HG03196 (cell line): ENCODE data around the gene DLG3.

Experiments
- ATAC-seq: cut with Tn5 transposase; IDR thresholded peaks from one replicate; pipeline ENCODE4 v1.9.1; 2021; ENCODE audit not compliant: unreplicated experiment

DLG3 gene

DNA sequence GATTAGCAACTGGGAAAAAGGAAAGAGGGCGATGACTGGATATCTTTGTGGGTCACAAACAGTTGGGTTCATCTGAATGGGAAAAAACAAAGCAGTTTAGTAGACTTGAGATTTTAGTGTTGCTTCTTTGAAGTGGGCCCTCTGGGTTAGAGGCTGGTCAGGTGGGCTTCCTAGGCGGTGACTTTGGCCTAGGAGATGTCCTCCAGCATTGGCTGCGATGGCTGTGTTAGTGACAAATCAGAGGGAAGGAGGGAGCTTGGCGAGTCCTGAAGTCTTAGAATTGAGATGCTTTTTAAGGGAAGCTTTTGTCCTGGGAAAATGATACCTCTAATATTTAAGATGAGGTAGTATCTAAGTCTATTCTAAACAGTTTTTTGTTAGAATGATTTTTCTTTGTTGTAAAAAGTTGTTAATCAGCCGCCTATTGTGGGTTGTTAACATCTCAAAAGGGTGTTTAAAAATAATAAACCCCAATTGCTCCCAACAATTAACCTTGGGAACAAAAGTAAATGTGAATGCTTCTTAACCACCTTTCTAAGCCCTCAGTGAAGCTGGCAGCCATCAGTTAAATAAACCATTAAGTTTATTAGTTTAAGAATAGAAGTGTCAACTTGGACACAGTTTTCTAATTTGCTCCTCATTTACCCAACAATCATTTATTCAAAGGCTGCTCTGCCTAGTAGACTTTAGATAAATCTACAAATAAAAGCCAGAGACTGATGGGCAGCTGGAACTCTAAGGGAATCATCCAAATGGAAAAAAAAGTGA, 31.7 kb downstream of the DLG3 start:
- ATAC-seq, result no peak

GRCh38 chrX:70476934-70477733, 32.5 kb downstream of the DLG3 start:
- no peak for ATAC-seq

GRCh38 chrX:70477734-70478075, 33.1 kb downstream of the DLG3 start:
- ATAC-seq, result no peak

DNA sequence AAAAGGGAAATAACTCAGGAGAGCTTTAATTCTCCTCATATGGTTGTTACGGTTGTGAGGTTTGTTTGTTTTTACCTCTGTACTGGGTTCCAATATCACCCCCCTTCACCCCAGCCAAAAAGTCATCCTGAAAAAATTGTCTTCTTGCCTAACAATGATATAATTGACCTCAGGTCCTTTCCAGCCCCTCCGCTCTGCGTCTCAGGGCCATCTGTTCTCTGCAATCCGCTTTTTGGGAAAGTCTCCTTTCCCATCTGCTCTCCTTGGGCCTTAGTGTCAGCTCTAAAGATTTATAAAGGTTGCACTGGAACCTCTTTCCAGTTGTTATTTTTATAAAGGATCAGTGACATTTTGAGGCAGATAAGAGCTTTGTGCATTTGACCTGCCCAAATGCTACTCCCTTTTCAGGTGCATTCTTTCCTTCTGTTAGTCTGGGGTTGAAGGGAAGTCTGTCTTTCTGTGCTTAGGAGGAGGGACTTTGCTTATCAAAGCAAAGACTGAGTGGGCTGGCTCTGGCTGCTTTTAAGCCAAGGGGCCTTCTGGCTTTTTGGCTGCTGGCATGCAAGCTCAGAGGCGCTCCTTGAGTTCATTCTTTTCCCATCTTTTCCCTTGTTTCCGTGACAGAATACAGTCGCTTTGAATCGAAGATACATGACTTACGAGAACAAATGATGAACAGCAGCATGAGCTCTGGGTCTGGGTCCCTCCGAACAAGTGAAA, 34.1 kb downstream of the DLG3 start:
- ATAC-seq, result no peak

DNA sequence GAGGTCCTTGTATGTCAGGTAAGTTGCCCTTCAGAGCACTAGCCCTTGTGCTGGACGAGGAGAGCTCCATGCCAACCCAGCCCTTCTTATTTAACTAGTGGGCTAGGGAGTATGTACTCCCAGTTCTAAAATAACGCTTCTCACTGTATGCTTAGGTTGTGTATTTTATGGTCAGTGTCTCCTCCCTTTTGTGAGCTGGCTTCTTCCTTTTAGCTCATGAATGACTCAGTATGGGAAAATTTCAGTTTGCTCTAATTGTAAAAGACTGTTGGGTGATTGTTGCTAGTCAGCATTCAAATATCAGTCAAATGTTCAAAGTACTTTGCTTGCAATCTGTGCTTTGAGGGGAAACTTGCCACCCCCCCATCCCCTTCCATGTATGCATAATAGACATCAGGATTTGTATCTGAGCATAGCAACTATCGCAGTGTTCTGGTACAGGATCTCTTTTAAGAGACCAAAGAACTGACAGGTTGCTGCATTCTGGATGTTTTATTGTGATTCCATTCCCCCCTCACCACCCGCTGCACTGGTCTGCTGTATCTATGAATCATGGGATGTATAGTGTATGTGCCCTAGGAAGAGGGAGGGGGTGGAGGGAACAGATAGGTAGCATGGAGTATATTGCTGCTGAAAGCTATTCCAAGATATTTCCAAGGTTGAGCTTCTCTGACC, 34.7 kb downstream of the DLG3 start:
- no peak for ATAC-seq

DNA sequence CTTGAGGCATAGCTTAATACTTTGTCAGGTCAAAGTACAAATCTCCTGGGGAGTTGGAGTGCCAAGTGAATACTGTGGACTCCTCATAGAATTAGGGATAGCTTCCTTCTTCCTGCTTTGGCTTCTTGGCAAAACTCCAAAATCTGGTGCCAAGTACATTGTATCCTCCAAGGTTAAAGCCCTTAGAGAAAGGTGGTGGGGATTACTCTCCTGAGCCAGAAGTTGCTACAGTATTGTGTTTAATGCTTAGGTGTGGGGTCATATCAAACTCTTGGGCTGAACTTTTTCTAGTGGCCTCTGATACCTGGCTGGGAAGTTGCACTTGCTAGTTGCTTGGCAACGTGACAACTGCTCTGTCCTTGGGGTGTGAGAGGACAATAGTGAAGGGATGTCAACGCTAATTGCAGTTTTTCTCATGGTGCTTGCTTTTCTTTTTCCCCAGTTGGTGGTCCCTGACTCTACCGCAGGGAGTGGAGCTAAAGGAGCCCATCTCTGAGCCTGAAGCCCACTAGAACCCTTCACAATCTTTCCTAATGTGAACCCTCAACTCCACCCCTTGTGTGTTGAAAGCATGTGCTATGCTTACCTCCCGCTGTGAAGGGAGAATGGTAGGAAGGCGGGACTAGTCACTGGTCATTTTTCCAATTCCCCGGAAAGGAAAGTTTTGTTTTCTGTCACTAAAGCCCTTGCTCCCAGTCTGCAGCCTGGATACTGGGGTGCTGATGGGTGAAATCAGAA, 35.5 kb downstream of the DLG3 start:
- no peak for ATAC-seq

DNA sequence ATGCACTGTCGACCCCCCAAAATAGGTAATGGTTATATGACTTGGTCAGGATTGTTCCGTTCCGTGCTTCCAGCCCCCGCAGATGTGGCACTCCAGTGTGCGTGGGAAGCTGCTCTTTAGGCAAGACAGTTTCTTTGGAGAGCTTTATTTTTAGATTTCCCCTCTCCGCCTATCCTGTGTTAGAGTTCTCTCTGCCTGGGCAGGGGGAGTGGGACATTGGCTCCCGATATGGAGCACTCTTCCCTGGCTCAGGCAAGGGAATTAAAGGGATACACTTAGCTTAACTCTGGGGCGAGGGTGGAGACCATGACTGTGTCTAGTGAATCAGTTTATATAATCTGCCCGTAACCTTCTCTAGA, 36.0 kb downstream of the DLG3 start:
- ATAC-seq, result no peak

GRCh38 chrX:70481471-70482270, 37.0 kb downstream of the DLG3 start:
- no peak for ATAC-seq

- no peak for ATAC-seq
Observed at GRCh38 chrX:70482300-70482699, 37.7 kb downstream of the DLG3 start.

DNA sequence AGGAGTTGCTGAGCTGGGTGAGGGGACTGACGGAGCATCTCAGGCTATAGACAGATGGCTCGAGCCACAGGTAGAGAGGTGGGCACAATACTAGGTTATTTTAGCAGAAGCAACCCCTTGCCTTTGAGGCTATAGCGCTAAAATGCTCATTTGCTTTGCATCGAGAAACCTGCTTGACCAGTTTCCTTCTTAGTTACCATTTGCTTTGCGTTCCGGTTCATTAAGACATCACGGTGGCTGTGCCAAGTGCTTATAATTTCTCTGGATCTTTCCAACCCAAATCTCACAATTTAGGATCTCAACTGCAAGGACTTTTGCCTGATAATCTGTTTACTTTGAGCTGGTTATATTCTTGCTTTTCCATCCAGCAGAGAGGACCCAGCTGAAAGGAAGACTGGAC, 40.8 kb downstream of the DLG3 start:
- no peak for ATAC-seq

GRCh38 chrX:70488856-70489255, 44.2 kb downstream of the DLG3 start:
- ATAC-seq, result no peak

DNA sequence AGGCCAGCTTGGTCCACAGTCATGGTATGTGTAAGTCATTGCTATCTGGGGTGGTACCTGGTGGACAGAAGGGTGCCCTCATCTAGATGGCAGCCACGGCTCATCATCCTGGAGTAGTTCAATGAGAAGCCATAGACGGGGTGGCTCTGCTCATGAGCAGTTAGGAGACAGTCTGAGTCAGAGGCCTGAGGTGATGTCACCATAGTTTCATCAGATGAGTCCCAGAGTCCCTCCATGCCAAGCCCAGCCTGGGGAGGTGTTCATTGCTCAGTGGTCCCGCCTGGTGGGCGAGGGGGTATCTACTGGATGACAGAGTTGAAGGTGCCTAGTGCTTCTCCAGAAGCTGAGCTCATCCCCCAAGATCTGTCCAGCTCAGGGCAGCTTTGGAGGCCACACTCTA, 49.8 kb downstream of the DLG3 start:
- ATAC-seq, result no peak

- ATAC-seq, result no peak
Observed at GRCh38 chrX:70496491-70496890, 51.9 kb downstream of the DLG3 start.

GRCh38 chrX:70497026-70497425, 52.4 kb downstream of the DLG3 start:
- no peak for ATAC-seq

DNA sequence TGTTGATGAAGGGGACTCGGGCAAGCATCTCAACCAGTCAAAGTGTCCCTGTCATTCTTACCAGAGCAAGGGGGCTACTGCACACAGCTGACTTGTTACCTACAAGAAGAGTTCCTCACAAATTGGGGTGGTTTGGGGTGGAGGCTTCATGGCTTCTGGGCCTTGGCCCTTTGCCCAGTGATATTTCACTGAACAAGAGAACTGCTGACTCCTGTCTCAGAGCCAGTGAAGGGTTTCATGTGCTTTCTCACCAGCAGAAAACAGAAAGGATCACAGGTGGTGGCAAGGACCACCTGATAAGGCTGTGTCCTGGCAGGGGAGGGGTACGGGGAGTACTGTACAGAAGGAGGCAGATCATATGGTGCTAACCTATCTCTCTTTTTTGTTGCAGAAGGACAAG, 53.5 kb downstream of the DLG3 start:
- ATAC-seq, result no peak

GRCh38 chrX:70500826-70501225, 56.2 kb downstream of the DLG3 start:
- ATAC-seq, result no peak

DNA sequence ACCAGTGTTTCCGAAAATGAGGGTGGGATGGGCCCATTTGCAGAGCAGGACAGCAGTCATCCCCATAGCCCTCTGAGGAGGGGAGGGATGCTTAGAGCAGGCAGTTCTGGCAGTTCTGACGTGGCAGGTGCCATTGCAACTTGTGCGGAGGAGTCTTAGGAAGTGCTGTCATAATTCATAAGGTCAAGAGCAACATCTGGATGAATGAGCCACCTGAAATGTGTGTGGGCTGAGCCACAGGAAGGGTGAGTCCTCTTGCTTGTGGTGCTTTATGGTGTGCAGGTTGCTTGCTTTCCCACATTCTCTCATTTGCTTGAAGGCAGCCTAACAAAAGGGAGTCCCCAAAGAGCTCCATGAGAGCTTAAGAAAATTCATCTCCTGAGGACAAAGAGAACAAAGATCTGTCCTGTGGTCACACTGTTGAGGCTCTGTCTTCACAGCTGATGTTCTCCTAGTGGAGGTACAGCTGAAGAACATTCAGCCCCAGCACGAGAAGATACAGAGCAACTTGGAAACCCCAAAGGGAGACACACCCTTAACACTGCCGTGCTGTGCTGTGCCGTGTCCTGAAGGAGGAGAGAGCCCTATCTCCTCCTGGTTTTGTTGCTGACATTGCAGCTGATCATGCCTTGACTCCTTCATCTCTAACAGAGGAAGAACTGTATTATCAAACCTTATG, 60.3 kb downstream of the DLG3 start:
- no peak for ATAC-seq

GRCh38 chrX:70505451-70505841, 60.8 kb downstream of the DLG3 start:
- ATAC-seq, result no peak

DNA sequence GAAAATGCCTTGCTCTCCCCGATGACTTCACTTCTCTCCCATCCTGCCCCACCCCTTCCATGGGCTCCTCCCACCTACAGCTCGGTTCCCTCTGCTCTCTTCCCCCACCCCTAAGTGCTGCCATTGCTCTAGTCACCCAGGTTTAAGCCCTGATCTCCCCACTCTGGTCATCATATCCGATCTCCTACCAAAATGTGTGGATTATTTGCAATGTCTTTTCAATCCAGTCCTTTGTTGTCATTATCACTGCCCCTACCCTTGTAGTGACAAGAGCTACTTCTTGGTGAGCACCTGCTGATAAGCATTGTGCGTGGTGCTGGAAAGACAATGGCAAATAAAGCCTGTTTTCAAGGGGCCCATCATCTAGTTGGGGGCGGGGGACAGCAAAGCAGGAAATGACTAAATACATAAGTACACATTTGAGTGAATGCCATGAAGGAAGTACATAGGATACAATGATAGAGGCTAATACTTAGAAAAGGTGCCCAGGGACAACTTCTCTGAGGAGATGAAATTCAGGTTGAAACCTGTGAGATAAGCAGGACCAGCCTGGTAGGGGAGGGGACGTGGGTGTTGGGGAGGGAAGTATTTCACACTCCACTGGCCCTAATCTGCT, 63.8 kb downstream of the DLG3 start:
- ATAC-seq, result no peak
